ENCODE data around the gene CAMK1D.
"Not testable (repeated sequence)": the region's sequence is repeated elsewhere in the genome, so short reads cannot be mapped to it uniquely, and the experiment has no call there.

CAMK1D gene

DNA sequence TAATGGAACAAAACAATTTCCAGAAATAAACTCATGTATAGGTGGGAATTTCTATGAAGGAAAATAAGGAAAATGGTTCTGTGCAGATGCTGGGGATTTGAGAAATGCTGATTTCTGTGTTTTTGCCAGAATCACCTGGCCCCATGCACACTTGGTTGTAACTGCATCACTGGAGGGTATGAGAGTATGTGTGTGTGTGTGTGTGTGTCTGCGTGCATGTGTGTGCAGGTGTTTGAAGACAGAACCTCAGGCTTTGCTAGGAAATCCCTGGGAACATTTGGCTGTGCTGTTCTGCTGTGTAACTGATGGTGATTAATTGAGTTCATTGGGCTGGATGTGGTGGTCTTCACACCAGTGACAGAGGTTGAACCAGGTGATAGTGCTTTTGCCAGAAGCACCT, 141.6 kb downstream of the CAMK1D start:
- no peak for DNase-seq

DNA sequence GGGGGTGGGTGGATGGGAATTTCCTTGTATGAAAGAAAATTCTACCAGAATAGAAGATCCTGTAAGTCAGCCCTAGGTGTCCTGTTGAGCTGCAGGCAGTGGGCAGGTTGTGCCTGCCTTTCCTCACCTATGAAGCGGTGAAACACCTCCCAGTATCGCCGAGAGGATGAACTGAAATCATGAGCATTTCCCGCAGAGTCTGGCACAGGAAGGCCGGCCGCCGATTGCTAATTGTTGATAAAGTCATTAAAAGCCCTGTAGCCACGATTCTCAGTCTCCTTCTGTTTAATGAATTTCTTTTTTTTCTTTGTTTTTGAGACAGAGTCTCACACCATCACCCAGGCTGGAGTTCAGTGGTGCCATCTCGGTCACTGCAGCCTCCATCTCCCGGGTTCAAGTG, 142.1 kb downstream of the CAMK1D start:
- DNase-seq: no peak

DNA sequence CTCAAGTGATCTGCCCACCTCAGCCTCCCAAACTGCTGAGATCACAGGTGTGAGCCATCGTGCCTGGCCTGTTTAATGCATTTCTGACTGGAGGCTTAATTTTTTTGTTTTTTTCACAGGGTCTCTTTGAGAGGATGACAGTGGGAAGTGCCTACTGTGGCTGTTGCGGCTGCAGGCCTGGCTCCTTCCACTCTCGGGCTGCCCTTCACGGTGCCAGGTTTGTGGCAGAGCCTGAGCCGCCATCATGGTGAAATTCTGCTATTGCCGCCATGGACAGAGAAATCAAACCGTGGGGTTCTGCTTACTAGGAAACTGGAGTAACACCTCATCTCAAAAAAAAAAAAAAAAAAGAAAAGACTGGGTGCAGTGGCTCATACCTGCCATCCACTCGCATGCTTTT, 142.7 kb downstream of the CAMK1D start:
- DNase-seq: no peak

DNA sequence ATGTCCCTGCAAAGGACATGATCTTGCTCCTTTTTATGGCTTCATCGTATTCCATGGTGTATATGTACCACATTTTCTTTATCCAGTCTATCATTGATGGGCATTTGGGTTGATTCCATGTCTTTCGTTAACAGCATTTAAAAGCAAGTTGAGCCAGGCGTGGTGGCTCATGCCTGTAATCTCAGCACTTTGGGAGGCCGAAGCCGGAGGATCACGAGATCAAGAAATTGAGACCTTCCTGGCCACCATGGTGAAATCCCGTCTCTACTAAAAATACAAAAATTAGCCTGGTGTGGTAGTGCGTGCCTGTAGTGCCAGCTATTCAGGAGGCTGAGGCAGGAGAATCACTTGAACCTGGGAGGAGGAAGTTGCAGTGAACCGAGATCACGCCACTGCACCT, 147.7 kb downstream of the CAMK1D start:
- DNase-seq: not testable (repeated sequence)

DNA sequence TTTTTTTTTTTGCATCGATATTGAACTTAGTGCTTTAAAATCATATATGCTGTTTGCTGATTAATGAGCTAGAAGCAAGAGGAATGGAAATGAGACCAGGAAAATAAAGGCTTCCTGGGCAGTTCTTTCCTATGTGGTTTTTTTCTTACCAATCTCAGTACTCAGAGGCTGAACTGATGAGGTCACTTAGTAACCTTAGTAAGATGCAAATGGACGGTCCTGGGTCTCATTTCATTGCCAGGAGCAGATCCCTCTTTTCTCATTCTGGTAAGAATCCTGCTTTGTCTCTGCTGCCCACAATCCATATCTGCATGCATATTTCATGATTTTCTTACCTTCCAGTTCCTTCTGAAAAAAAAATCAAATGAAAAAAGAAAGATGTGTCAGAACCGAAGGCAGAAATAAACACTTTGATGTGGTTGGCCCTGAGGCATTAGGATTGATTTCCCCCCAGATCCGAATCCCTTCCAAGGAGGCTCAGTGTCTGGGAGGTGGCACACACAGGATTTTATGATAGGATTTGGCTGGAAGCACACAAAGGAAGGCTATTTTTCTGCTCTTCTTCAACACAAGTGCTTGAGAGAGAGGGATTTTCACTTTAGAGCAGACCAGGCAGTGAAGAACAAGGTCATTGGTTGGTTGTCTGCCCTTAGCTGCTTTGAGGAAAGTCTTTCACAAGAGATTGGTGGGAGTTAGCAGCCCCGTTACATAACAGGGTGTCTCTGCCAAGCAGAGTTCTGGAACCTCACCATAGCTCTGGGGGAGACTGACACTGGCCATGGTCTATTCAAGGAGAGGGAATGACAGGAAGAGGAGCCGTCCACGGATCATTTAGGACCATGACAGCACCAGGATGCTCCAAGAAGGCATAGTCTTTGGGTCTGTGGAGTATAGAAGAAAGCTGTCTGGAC, 150.0 kb downstream of the CAMK1D start:
- DNase-seq: peak in 10 of 56 donors; percentile 7 to 46 (median 30)

DNA sequence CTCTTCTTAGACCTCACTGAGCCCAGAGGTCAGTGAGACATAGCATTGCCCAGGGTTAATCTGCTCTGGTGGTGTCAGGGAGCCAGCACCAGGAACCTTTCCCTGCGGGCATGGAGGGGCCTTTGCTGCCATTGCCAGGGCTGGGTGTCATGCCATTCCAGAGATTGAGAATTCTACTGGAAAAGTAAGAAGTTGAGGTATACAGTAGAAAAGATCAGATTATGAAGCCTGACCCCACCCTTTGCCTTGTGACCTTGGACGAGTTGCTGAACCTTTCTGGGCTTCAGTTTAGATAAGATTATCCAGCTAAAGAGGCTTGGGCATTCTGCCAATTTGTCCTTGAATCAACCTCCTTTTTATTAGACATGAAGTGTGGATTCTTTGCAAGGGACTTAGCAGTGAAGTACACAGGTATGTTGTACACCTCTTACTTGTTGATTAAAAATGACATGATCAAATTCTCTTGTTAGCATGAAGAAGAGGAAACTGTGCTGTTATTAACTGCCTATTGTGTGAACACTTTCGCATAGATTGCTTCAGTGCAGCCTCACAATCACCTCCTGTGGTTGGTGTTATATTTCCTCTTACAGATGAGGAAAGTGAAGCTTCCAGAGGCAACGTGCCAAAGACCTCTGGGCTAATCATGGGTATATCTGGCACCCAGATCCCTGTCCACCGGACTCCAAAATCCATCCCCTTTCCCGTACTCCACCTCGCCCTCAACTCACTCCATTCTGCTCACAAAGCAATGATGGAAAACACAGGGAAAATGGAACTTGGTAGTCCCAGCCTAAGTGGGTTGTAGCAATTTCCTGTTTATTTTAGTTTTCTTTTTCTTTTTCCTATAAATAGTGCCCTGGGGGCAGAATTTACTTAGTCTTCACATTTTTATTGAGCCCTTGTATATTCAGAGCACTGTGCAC, 151.3 kb downstream of the CAMK1D start:
- no peak for DNase-seq

DNA sequence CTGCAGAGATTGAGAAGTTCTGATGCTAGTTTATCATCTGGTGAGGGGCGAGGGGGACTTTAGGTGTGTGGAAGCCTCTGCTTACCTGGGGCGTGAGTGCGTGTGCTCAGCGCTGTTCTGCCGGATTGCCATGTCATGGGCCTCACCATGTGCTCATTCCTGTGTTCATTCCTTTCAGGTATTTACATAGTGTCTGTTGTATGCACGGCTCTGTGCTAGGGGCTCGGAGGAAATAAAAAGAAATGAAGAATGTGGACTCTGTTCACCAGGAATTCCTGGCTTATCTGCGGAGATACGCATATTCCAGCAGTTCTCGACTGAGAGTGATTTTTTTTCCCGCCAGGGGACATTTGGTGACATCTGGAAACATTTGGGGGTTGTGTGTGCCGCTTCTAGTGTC, 152.0 kb downstream of the CAMK1D start:
- no peak for DNase-seq

DNA sequence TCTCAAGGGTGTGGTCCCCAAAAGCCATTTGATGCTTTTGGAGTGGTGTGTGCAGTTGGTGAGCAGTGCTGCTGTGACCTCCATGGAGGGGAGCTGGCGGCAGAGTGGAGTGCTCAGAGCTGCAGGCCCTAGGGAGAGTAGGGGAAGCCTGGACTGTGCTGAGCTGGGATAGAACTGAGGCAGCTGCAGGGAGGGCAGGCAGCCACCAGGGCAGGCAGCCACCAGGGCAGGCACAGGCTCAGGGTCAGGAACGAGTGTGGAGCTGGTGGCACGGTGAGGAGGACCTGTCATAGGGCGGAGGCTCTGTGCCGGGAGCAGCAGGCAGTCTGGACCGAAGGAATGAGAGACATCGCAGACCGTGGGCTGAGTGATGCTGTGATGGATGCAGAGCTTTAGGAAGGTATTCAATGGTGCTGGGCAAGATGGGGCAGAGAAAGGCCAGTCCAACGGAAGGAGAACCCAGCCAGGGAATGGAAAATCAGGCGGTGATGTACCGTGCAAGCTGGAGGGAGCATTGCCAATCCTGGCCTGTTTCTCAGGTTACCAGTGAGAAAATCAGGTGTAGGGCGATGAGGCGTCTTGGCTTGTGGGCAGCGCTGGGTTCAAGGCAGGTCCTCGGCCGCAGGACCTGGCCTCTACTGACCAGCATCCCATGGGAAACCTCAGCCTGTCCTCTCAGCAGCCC, 152.6 kb downstream of the CAMK1D start:
- peak in 1 of 56 donors; percentile 23 for DNase-seq

DNA sequence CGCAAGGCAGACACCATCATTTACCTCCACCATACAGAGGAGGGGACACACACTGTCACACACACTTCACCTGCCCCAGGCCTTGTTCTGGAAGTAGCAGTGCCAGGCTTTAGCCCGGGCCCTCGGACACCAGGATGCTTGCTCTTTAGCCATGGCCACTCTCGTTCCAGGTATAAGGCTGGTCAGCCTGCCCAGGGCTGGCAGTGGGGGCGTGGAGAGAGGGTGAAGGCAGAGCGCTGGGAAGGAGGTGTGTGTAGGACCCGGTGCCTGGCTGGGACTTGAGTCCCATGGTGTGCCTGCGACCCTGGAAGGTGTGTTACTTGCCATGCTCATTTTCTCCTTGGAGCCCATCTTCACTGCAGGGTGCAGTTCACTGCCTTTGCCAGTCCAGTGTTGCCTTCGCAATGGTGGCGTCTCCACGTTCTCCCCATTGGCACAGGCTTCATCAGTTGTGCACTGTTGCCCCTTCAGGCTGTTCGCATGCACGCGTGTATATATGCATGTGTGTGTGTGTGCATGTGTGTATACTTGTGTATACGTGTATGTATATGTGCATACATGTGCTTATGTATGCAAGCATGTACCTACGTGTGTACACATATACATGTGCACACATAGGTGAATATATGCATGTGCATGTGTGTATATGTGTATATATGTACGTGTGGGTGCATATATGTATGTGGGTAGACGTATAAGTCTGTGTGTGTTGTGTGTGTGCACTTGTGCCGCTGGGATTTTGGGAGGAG, 153.4 kb downstream of the CAMK1D start:
- DNase-seq: no peak

DNA sequence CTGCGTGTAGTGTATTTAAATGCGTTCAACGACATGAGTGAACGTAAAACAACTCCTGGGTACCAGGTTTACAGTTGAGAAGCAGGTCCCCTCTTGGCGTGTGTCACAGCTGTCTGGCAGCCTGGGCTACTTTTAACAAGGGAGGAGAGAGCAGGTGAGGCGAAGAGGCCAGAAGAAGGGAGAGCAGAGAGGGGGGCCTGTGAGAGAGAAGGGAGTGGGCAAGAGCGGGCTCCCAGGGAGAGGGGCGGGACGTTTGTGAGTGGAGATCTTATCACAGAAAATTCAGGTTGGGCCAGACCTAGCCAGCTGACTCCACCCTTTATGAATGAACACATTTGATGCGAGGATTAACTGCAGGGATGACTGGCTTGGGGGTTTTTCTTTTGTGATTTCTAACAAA, 154.0 kb downstream of the CAMK1D start:
- no peak for DNase-seq

DNA sequence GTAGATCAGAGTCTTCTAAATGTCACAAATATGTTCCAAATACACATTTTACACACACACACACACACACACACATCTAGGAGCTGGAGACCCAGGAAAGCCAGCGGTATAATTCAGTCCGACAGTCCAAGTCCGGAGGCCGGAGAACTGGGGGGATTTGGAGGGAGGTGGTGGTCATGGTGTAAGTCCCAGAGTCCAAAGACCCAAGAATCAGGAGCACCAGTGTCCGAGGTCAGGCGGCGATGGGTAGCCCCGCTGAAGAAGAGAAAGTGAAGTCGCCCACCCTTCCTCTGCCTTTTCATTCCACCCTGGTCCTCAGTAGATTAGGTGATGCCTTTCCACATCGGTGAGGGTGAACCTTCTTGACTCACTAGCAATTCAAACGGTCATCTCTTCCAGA, 154.8 kb downstream of the CAMK1D start:
- DNase-seq: no peak

DNA sequence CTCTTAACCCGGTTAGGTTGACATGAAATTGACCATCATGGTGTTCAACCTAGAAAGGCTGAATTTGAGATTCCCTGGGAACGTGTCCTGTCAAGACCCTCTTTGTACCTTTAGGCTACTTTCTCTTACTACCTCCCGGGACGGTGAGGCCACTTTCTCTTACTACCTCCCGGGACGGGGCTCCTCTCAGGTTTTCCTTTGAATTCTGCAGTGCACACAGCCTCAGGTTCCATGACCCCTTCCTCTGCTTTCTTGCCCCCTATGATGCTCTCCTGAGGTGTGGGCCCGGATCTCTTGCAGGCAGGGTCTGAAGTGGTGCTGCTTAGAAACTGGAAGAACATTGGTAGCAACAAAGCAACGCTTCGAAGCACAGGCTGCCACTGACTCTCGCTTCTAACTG, 155.3 kb downstream of the CAMK1D start:
- no peak for DNase-seq

DNA sequence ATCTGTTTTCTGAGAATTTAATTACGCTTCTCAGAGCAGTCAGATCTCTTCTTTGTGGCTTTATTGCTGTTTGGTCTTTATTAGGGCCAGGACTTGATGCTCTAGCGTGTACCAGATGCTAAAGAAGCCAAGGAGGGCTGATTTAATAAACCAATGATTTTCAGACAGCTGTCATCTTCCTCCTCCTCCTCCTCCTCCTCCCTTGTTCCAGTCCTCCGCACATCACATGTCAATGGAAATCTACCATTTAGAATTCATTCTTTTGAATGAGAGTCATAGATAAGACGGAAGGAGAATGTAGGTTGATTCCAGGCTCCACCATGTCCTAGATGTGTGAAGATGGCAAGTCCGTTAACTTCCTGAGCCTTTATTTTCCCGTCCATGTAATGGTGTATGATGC, 156.3 kb downstream of the CAMK1D start:
- no peak for DNase-seq

DNA sequence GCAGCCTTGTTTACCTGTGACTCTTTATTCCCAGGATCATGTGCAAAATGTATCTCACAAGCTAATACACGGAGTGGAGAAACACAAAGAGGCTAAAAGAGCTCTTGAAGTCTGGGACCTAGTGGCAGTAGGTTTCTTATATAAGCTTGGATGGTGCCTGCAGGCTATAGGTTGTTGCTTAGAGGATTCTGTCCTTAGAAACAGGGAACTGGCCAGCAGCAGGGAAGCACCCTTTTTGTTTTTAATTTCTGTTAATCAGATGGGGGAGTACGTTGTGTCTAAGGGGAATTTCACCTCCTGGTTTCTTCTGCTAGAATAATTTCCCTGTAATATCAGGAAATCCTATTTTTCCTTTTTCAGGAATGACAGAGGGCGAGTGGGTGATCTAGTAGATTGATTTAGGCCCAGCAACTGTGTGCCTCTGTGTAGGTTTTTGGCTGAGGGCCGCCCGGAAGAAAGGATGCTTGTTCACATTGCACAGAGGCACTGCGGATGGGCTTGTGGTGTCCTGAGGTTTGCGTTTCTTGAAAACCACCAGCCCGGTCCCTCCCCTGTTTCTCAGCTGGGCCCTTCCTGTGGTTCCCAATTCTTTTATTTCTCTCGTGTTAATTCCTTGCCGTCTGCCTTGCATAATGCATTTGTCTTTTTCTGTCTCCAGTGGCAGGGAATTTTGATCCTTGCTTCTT, 158.0 kb downstream of the CAMK1D start:
- DNase-seq: peak in 4 of 56 donors; percentile 14 to 21 (median 18)

DNA sequence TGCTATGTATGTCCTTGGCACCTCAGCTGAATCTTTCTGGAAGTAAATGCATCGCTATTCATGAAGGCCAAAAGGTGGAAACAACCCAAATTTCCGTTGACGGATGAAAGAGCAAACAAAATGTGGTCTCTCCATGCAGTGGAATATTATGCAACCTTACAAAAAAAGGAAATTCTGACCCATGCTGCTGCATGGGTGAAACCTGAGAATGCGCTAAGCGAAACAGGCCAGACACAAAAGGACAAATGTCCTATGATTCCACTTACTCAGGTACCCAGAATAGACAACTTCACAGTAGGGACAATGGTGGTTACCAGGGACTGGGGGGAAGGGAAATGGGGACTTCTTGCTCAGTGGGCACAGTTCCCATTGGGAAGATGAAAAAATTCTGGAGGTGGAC, 158.8 kb downstream of the CAMK1D start:
- no peak for DNase-seq

DNA sequence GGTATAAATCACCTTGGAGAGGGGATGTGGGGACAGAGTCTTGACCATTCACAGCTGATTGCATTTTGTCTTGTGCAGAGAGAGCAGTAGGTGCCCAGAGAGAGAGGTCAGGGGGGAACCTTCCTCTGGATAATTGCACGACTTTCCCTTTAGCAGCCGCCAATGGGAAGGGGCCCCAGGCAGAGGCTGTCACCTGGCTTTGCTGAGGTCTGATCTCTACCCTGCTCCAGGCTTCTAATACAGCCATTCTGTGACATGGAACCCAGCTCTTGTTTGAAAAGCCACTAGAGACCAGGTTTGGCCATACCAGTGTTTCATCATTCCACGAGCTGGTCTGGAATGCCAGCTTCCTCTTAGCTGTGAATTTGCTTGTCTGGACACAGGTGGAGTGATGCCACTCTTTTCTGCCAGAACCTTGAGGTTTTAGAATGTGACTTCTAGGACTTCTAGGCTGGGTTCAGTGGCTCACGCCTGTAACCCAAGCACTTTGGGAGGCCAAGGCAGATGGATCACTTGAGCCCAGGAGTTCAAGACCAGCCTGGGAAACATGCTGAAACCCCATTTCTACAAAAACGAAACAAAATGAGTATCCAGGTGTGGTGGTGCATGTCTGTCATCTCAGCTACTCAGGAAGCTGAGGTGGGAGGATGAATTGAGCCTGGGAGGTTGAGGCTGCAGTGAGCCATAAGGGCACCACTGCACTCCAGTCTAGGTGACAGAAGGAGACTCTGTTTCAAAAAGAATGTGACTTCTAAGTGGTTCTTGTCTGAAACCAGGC, 159.9 kb downstream of the CAMK1D start:
- DNase-seq: no peak

DNA sequence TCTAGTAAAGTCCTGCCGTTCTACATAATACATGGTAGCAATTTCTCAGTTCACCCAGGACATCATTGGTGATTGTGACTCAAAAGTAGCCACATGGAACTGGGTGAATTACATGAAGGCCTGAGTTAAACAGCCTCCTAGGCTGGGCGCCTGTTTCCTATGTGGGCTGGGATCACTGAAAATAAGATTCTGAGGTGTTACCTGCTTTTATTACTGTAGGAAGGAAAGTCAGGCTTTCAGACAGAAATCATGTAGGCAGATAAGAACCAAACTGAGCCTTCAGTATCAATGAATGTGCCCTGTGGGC, 160.4 kb downstream of the CAMK1D start:
- no peak for DNase-seq

DNA sequence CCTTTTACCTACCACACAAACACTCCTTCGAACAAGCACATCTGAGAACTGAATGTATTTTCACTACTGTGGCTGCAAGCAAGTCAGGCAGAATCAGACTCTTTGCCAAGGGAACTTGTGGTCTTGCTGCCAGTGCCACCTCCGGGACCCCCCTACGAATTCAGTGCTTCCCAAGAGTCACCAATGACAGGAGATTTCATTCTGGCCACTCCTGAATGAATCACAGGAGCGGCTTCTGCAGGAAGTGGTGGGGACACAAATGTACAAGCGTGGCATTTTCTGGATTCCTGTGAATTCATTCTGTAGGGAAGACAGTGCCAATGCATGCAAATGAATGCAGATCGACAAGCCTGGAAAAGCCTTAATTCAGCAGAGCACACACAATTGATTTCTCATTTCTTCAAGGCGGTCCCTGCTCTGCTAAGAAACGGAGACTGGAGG, 161.2 kb downstream of the CAMK1D start:
- DNase-seq: peak in 10 of 56 donors; percentile 7 to 43 (median 23)

DNA sequence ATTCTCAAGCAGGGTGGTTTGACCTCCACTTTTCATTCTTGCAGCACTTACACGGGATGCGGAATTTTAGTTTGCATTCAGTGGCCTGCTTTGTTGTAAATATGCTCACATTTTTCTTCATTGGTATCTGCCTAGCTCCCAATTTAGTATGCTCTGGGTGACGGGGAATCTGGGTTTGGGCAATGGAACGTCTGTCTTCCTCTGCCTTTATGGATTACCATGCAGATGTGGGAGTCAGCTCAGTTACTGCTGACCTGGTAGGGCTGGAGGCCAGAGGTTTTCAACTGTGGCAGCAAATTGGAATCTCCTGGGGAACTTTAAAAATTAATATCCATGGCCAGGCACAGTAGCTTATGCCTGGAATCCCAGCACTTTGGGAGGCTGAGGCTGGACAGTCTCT, 161.6 kb downstream of the CAMK1D start:
- no peak for DNase-seq

DNA sequence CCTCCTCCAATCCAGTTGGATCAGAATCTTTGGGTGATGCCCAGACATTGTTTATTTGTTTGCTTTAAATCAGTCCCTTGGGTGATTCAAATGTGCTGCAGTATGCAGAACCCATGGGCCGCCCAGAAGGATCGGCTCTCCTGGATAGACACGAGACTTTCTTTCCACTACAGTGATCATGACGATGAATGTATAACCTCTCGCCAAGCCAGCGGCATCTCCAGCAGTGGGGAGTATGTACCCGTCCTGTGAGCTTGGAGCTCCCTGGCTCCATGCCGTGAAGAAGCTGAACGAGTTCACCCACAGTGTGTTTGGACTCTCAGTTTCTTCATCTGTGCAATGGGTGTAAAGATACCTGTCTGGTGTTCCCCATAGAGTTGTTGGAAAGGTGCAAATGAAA, 162.3 kb downstream of the CAMK1D start:
- DNase-seq: no peak

Data from amygdala (tissue), 56 donors.